Caco-2 (cell line): ENCODE results near the gene RNF11. TPM values are rescaled to one million over a fixed set of nuclear protein-coding genes. Genes with fewer than 3 reads are reported as not detected.

Experiments used
- BruUV-seq: library from RNA; stranded (reverse); fragments of 400-500 nt; replicated peaks from 2 replicates; lab custom pipeline; 2021; lab: Mats Ljungman, UMichigan
- CTCF ChIA-PET: fragments of 300-600 bp; sonication (Branson Sonifier 250); formaldehyde crosslinking; loops from one replicate; lab custom pipeline; 2022; ENCODE audit warnings: antibody characterized with exemption; lab: Charles Lee
- POLR2A ChIA-PET: fragments of 300-600 bp; sonication (Branson Sonifier 250); formaldehyde crosslinking; loops from one replicate; lab custom pipeline; 2022; ENCODE audit warnings: antibody characterized with exemption; lab: Charles Lee
- DNase-seq, 2 experiments: peaks; one replicate each; pipeline versions ENCODE4 v3.0.0 to v3.0.0-alpha.2; 2020 to 2022
- H3K27me3 ChIP-seq: replicated peaks from 2 replicates; pipeline ENCODE4 v1.6.0; 2011; ENCODE audit warnings: low read length; ENCODE audit not compliant: control insufficient read depth, insufficient read depth
- H3K36me3 ChIP-seq: 2 replicates; pipeline ENCODE4 v1.5.1; 2011; ENCODE audit warnings: low read length; ENCODE audit not compliant: control insufficient read depth, insufficient read depth
- H3K4me1 ChIP-seq: fragments of 250-450 bp; sonication (Bioruptor Pico); 2 replicates; pipeline ENCODE4 v1.5.1; 2020; ENCODE audit warnings: mild to moderate bottlenecking
- H3K4me3 ChIP-seq: 2 replicates; pipeline ENCODE4 v1.5.1; 2011; ENCODE audit warnings: low read depth, mild to moderate bottlenecking, control low read depth, low read length
- H3K9me3 ChIP-seq: fragments of 250-450 bp; sonication (Bioruptor Pico); 2 replicates; pipeline ENCODE4 v1.5.1; 2020; ENCODE audit warnings: mild to moderate bottlenecking, moderate library complexity
- H3K27ac Mint-ChIP-seq: one replicate; pipeline ENCODE4 v1.8.0; 2022; ENCODE audit warnings: mixed read lengths; ENCODE audit not compliant: unreplicated experiment
- H3K27me3 Mint-ChIP-seq: one replicate; pipeline ENCODE4 v1.8.0; 2022; ENCODE audit warnings: mixed read lengths; ENCODE audit not compliant: insufficient read depth, unreplicated experiment
- H3K36me3 Mint-ChIP-seq: one replicate; pipeline ENCODE4 v1.8.0; 2022; ENCODE audit warnings: mild to moderate bottlenecking, mixed read lengths; ENCODE audit not compliant: insufficient read depth, unreplicated experiment
- H3K4me1 Mint-ChIP-seq: one replicate; pipeline ENCODE4 v1.8.0; 2022; ENCODE audit warnings: low read depth, mixed read lengths; ENCODE audit not compliant: unreplicated experiment
- H3K4me3 Mint-ChIP-seq: one replicate; pipeline ENCODE4 v1.8.0; 2022; ENCODE audit warnings: mild to moderate bottlenecking, moderate library complexity, mixed read lengths; ENCODE audit not compliant: unreplicated experiment
- H3K9me3 Mint-ChIP-seq: one replicate; pipeline ENCODE4 v1.8.0; 2022; ENCODE audit warnings: mixed read lengths; ENCODE audit not compliant: unreplicated experiment
- intact Hi-C: fragments of 100-400 bp; cut with micrococcal nuclease; formaldehyde crosslinking; loops from one replicate; pipeline ENCODE4 v1.10.0; 2022; ENCODE audit not compliant: unreplicated experiment
- total RNA-seq: library from RNA; stranded (reverse); gene quantifications from 2 replicates; pipeline ENCODE4 v1.2.3, GENCODE V29; 2022
- TF ChIP-seq, protein P1 (sequence below), 2 experiments: fragments of 200-600 bp in 1 of 2; IDR thresholded peaks; 1 replicate in 1 of 2; 2 replicates in 1 of 2; pipeline versions ENCODE4 v1.5.1 to v1.8.0; 2011 to 2022; ENCODE audit warnings: antibody characterized with exemption in 1 of 2, control low read depth in 1 of 2, inconsistent platforms in 1 of 2, low read depth in 1 of 2, low read length in 1 of 2, mild to moderate bottlenecking in 1 of 2, moderate library complexity in 1 of 2; ENCODE audit not compliant: insufficient read depth in 1 of 2, severe bottlenecking in 1 of 2, unreplicated experiment in 1 of 2

RNF11 gene
- total RNA-seq, 1 experiment from 2014 or later, result 44.1 TPM

GRCh38 chr1:51234721-51235425 is 1.2 kb upstream of the RNF11 start:
- DNase-seq, result no peak
- no peaks in the 10 kb centered on the region for H3K36me3 Mint-ChIP-seq
- no peaks in the 10 kb centered on the region for H3K27me3 Mint-ChIP-seq
- H3K4me3 Mint-ChIP-seq, result no peak overlapping the region
- H3K4me3 ChIP-seq, result no peak overlapping the region
- H3K4me1 ChIP-seq, result no peaks in the 10 kb centered on the region
- H3K27me3 ChIP-seq, result no peaks in the 10 kb centered on the region
- H3K9me3 ChIP-seq, result no peaks in the 10 kb centered on the region
- BruUV-seq, result no TSS peak
- ChIA-PET POLR2A (no interaction called here), CTCF (interaction anchor here (0.5 to 1.3 kb wide), 2 partner anchors 18 to 62 kb away, joined by 5 read pairs; no protein-coding TSS in a partner anchor)
- TF ChIP-seq, protein P1, sequence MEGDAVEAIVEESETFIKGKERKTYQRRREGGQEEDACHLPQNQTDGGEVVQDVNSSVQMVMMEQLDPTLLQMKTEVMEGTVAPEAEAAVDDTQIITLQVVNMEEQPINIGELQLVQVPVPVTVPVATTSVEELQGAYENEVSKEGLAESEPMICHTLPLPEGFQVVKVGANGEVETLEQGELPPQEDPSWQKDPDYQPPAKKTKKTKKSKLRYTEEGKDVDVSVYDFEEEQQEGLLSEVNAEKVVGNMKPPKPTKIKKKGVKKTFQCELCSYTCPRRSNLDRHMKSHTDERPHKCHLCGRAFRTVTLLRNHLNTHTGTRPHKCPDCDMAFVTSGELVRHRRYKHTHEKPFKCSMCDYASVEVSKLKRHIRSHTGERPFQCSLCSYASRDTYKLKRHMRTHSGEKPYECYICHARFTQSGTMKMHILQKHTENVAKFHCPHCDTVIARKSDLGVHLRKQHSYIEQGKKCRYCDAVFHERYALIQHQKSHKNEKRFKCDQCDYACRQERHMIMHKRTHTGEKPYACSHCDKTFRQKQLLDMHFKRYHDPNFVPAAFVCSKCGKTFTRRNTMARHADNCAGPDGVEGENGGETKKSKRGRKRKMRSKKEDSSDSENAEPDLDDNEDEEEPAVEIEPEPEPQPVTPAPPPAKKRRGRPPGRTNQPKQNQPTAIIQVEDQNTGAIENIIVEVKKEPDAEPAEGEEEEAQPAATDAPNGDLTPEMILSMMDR (IDR thresholded peaks at IDR 0.05; ENCODE audit: insufficient read depth in 1 of 2, low read depth in 1 of 2, low read length in 1 of 2, severe bottlenecking in 1 of 2, unreplicated experiment in 1 of 2), result no peak
- no peaks in the 10 kb centered on the region for H3K9me3 Mint-ChIP-seq
- peak overlapping the region; percentile 89 for H3K27ac Mint-ChIP-seq
- peaks cover 10% of the 10 kb centered on the region for H3K4me1 Mint-ChIP-seq
- H3K36me3 ChIP-seq, result no peaks in the 10 kb centered on the region
- intact Hi-C loops, result no loop called here

DNA sequence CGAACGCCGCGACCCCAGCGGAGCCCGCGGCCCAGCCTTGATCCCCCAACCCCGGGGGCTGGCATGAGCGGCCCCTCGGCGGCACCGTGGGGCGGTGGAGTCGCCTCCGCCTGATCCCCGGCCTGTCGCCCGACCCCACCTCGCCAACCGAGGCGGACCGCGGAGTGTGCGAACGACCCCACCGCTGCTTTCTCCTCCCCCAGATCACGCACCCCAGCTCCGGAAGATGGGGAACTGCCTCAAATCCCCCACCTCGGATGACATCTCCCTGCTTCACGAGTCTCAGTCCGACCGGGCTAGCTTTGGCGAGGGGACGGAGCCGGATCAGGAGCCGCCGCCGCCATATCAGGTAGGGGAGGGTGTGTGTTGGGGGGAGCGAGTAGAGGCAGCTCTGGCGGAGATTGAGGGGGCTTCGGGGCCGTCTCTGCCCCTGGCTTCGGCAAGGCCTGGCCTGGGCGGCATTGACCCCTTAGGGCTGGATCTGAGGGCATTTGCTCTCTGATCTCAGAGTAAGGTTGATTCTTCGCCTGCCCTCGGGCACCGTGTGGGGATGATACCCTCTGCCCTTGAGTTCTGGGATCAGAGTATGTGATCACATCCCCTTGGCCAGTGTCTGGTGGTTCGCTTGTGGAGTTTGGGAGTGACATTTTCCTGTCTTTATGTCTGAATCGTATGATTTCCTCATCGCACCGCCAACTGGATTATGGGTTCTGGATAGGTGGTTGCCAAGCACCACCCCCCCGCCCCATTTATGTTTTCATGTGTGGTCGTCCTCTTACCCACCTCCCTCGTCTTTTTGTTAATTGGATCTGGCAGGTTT is 668 bp downstream of the RNF11 start:
- H3K9me3 Mint-ChIP-seq, result no peaks in the 10 kb centered on the region
- TF ChIP-seq, protein P1 (IDR thresholded peaks at IDR 0.05; ENCODE audit: insufficient read depth in 1 of 2, low read depth in 1 of 2, low read length in 1 of 2, severe bottlenecking in 1 of 2, unreplicated experiment in 1 of 2), result no peak
- DNase-seq, result peak; percentile 26 to 38
- Histone ChIP-seq H3K4me3 (peak overlapping the region; percentile 69), H3K27me3 (no peaks in the 10 kb centered on the region), H3K36me3 (no peaks in the 10 kb centered on the region), H3K4me1 (no peaks in the 10 kb centered on the region), H3K9me3 (no peaks in the 10 kb centered on the region)
- BruUV-seq, result no TSS peak
- intact Hi-C loops, result no loop called here
- ChIA-PET CTCF (interaction anchor here (0.6 to 1.3 kb wide), 3 partner anchors 60 to 364 kb away, joined by 3 to 5 read pairs (median 5); no protein-coding TSS in a partner anchor), POLR2A (interaction anchor here (0.5 to 0.6 kb wide), 3 partner anchors 14 to 567 kb away, joined by 3 read pairs; no protein-coding TSS in a partner anchor)
- no peak overlapping the region for H3K4me3 Mint-ChIP-seq
- peaks cover 19% of the 10 kb centered on the region for H3K4me1 Mint-ChIP-seq
- H3K27ac Mint-ChIP-seq, result no peak overlapping the region
- no peaks in the 10 kb centered on the region for H3K27me3 Mint-ChIP-seq
- no peaks in the 10 kb centered on the region for H3K36me3 Mint-ChIP-seq

DNA sequence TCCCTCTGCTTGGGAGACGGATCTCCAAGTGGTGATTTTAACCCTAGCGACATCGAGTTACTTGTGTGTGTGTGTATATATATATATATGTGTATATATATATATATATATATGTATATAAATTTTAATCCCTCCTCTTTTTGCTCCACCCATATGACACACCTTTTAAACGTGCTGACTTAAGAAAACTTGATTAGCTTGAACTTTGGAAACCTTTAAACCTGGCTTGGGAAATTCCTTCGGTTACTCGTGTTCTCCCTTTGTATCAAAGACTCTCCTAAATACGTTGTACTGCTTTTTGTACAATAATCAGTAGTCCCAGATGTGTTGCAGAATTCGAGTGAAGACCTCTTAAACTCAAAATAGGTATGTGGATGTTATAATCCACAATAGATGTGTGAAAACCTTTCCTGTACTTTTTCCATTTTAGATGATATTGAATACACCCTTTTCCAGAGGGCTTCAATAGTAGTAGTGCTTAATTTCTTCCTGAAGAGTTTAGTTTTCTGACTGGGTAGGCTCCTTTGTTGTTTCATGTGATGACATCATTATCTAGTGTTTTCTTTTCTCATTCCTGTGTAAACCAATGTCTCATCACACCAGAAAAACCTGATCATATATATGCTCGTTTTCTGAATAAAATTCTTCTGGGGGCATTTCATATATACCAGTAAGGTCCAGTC is 1.4 kb downstream of the RNF11 start:
- Histone ChIP-seq H3K4me3 (peak overlapping the region; percentile 69), H3K4me1 (no peaks in the 10 kb centered on the region), H3K9me3 (no peaks in the 10 kb centered on the region), H3K36me3 (no peaks in the 10 kb centered on the region), H3K27me3 (no peaks in the 10 kb centered on the region)
- ChIA-PET CTCF (interaction anchor here (0.6 kb wide), 1 partner anchor 332 kb away, joined by 5 read pairs; no protein-coding TSS in a partner anchor), POLR2A (interaction anchor here (0.6 kb wide), 1 partner anchor 566 kb away, joined by 3 read pairs; no protein-coding TSS in a partner anchor)
- H3K4me3 Mint-ChIP-seq, result no peak overlapping the region
- TF ChIP-seq, protein P1 (IDR thresholded peaks at IDR 0.05; ENCODE audit: insufficient read depth in 1 of 2, low read depth in 1 of 2, low read length in 1 of 2, severe bottlenecking in 1 of 2, unreplicated experiment in 1 of 2), result no peak
- BruUV-seq, result TSS peak; percentile 52
- peaks cover 19% of the 10 kb centered on the region for H3K4me1 Mint-ChIP-seq
- no peak overlapping the region for H3K27ac Mint-ChIP-seq
- H3K36me3 Mint-ChIP-seq, result no peaks in the 10 kb centered on the region
- no peaks in the 10 kb centered on the region for H3K27me3 Mint-ChIP-seq
- intact Hi-C loops, result loop anchor here (1.0 kb wide), 1 partner anchor 60 kb away; no protein-coding TSS in a partner anchor
- no peak for DNase-seq
- H3K9me3 Mint-ChIP-seq, result no peaks in the 10 kb centered on the region
